GM13977 (cell line): Measurements from ENCODE around the gene IL5RA.

ENCODE experiments used
- DNase-seq: peaks from one replicate; pipeline ENCODE4 v3.0.0; 2012; ENCODE audit warnings: low spot score
- CTCF ChIP-seq: IDR thresholded peaks from 2 replicates; pipeline ENCODE4 v1.5.1; 2012; ENCODE audit warnings: mild to moderate bottlenecking, control low read depth; ENCODE audit not compliant: insufficient read depth; ENCODE audit errors: extremely low read depth, missing control alignments
- in situ Hi-C: fragments of 300-500 bp; cut with MboI; formaldehyde crosslinking; loops from one replicate; pipeline ENCODE4 v1.12.0; 2022; ENCODE audit warnings: low sequenced_read_pairs, low pct_unique_long_range_greater_than_20kb, mixed read lengths, inconsistent platforms; ENCODE audit not compliant: unreplicated experiment

Gene IL5RA

GRCh38 chr3:3023111-3023745 is 86.9 kb downstream of the IL5RA start:
- in situ Hi-C loops = no loop called here
- no peak for TF ChIP-seq CTCF
- DNase-seq = no peak

- in situ Hi-C loops = no loop called here
Observed at GRCh38 chr3:3020209-3020608, 90.0 kb downstream of the IL5RA start.

More at GRCh38 chr3:3020209-3020608, 90.0 kb downstream of the IL5RA start:
- no peak for DNase-seq
- TF ChIP-seq CTCF = no peak
